AG09309 (cell line): Measurements from ENCODE around the gene TM2D3.
"Not testable (repeated sequence)": the region's sequence is repeated elsewhere in the genome, so short reads cannot be mapped to it uniquely, and the experiment has no call there.

ENCODE experiments used
- DNase-seq: peaks from one replicate; pipeline ENCODE4 v3.0.0-alpha.2; 2010; ENCODE audit warnings: low read depth
- H3K4me3 ChIP-seq: 2 replicates; pipeline ENCODE4 v1.5.1; 2011; ENCODE audit warnings: mild to moderate bottlenecking, low read depth, low read length, moderate library complexity; ENCODE audit not compliant: control insufficient read depth
- TF ChIP-seq, protein P1 (sequence below): IDR thresholded peaks from 2 replicates; pipeline ENCODE4 v1.5.1; 2011; ENCODE audit warnings: mild to moderate bottlenecking, low read depth, low read length, inconsistent platforms; ENCODE audit not compliant: insufficient read depth, control insufficient read depth; ENCODE audit errors: missing control alignments

The TM2D3 gene

DNA sequence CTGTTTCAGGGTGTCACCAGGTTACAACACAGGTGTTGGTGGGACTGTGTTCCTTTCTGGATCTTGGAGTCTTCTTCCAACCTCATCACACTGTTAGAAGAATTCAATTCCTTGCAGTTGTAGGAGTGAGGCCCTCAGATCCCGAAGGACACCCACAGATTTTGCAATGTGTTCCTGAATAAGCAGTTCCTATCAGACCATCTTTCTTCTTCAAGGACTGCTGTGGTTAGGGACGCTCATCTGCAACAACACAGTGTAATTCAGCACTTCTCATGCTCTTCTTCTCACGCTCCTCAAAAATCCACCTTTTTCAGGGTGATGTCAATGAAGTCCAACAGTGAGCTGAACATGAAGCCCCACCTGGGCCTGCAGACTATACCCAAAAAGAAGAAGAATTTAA is 18.8 kb downstream of the TM2D3 start:
- TF ChIP-seq, protein P1, sequence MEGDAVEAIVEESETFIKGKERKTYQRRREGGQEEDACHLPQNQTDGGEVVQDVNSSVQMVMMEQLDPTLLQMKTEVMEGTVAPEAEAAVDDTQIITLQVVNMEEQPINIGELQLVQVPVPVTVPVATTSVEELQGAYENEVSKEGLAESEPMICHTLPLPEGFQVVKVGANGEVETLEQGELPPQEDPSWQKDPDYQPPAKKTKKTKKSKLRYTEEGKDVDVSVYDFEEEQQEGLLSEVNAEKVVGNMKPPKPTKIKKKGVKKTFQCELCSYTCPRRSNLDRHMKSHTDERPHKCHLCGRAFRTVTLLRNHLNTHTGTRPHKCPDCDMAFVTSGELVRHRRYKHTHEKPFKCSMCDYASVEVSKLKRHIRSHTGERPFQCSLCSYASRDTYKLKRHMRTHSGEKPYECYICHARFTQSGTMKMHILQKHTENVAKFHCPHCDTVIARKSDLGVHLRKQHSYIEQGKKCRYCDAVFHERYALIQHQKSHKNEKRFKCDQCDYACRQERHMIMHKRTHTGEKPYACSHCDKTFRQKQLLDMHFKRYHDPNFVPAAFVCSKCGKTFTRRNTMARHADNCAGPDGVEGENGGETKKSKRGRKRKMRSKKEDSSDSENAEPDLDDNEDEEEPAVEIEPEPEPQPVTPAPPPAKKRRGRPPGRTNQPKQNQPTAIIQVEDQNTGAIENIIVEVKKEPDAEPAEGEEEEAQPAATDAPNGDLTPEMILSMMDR: no peak
- no peak overlapping the region for H3K4me3 ChIP-seq
- DNase-seq: no peak

DNA sequence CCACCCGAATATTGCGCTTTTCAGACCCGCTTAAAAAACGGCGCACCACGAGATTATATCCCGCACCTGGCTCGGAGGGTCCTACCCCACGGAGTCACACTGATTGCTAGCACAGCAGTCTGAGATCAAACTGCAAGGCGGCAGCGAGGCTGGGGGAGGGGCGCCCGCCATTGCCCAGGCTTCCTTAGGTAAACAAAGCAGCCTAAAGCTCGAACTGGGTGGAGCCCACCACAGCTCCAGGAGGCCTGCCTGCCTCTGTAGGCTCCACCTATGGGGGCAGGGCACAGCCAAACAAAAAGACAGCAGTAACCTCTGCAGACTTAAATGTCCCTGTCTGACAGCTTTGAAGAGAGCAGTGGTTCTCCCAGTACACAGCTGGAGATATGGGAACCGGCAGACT is 25.5 kb downstream of the TM2D3 start:
- DNase-seq, H3K4me3 ChIP-seq: not testable (repeated sequence)

DNA sequence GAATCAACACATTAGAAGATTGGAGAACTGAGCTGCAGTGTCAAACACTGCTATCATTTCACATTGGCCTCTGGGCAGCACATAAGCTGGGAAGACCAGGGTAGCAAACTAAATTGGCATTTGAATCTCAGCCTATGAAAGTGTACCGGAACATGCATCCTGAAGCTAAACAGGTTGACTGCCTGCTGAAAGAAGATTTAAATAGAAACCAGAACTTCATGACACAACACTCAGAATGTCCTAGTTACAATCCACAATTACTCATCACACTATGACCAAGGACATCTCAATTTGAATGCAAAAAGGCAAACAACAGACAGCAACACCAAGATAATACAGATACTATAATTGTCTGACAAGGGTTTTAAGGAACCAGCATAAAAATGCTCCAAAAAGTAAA is 26.2 kb downstream of the TM2D3 start:
- no peak overlapping the region for H3K4me3 ChIP-seq
- TF ChIP-seq, protein P1: no peak
- no peak for DNase-seq

DNA sequence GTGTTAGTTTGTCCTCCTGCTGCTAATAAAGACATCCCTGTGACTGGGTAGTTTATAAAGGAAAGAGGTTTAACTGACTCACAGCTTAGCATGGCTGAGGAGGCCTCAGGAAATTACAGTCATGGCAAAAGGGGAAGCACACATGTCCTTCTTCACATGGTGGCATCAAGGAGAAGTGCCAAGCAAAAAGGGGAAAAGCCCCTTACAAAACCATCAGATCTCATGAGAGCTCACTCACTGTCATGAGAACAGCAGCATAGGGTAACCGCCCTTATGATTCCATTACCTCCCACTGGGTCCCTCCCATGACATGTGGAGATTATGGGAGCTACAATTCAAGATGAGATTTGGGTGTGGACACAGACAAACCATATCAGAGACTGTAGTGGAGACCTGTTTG is 27.0 kb downstream of the TM2D3 start:
- no peak overlapping the region for H3K4me3 ChIP-seq
- DNase-seq: no peak
- TF ChIP-seq, protein P1: no peak

DNA sequence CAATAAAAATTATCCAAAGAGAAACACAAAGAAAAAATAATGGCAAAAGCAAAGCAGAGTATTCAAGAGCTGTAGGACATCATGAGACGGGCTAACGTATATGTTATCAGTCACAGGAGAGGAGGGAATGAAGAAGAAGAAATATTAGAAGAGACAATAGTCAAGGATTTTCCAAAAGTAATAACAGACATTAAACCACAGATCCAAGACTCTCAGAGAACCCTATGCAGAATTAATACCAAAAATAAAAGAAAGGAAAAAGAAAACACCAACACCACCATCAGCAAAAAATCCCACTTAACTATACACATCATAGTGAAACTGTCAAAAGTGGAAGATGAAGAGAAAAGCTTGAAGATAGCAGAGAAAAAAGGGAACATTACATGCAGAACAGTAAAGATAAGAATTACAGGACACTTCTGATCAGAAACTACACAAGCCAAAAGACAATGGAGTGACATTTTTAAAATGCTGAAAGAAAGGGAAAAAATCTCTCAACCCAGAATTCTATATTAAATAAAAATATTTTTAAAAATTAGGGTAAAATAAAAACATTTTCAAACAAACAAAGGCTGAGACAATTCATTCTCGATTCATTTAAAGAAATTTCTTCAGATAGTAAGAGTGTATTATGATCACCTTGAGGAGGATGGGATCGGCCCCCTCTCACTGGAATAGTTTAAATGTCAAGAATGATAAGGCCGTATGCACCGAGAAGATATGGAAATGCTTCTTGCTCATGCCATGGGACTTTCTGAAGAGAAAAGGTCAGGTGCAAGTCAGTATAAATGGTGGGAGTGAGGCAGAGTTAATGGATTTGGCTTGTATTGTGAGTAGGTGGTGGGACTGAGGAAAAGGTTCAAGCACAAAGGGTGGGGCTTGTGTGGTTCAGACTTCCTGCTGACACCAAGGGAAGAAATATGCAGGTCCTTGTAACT is 28.5 kb downstream of the TM2D3 start:
- DNase-seq: no peak
- no peak overlapping the region for H3K4me3 ChIP-seq
- TF ChIP-seq, protein P1: no peak

DNA sequence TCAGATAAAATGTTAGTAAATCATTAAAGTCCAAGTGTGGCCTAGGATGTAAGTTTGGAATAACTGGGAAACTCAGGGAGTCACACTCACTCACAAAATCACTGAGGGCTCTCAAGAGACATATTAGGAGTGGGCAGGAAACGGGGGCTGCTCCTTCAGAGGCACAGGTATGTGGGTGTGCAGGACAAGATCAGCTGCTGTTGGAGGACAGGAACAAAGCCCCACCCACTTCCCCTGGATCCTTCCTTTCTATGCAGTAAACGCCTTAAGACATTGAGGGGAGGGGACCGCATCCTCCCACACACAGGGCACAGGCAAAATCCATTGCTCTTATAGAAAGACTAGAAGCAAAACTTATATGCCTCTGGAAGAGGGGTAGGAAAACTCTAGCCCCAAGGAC is 30.2 kb downstream of the TM2D3 start:
- no peak for DNase-seq
- TF ChIP-seq, protein P1: no peak

DNA sequence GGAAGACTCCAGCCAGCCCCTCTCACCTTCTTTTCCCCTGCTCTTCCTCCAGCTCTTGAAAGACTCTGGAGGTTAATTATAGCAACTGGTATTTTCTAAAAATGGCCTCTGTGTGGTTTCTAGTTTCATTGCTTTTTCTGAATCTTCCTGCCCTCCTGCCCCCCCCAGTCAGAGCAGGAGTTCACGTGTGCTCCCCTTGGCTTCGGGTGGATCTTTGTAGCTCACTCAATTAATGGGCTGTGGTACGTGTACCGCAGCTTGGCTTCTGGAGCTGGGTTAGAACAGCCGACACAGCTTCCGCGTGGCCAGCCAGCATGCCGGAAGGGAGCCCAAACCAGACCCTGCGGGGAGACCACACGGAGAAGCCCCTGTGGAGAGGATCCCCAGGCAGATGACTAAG is 31.5 kb downstream of the TM2D3 start:
- no peak for DNase-seq
- TF ChIP-seq, protein P1: no peak
- H3K4me3 ChIP-seq: no peak overlapping the region

More for the DNA sequence above, 30.2 kb downstream of the TM2D3 start:
- H3K4me3 ChIP-seq: no peak overlapping the region
